ENCODE measurements around the gene FGF12.

FGF12 gene

GRCh38 chr3:192706272-192706671, 21.1 kb downstream of the FGF12 start:
- Histone ChIP-seq H2AK5ac (ENCODE audit: low read length) (no peak overlapping the region), H2AFZ (ENCODE audit: insufficient read depth, low read length, poor library complexity) (no peak overlapping the region), H2BK120ac (ENCODE audit: insufficient read depth, low read length, poor library complexity) (no peak overlapping the region), H2BK12ac (ENCODE audit: low read length) (no peak overlapping the region), H3K36me3 (ENCODE audit: control insufficient read depth in 1 of 2, insufficient read depth in 2 of 2, low read length in 2 of 2) (no peaks in the 10 kb centered on the region), H4K8ac (ENCODE audit: low read depth, low read length) (no peak overlapping the region), H3K79me1 (ENCODE audit: low read length) (no peaks in the 10 kb centered on the region), H3K4me2 (ENCODE audit: low read length) (no peak overlapping the region), H3K23ac (ENCODE audit: low read length) (no peak overlapping the region), H3K4me3 (ENCODE audit: low read depth, low read length) (no peak overlapping the region), H3K4ac (ENCODE audit: low read depth, low read length) (no peak overlapping the region), H4K91ac (ENCODE audit: low read depth, low read length) (no peak overlapping the region), H3K4me1 (ENCODE audit: control insufficient read depth in 1 of 2, insufficient read depth in 2 of 2, low read length in 2 of 2) (no peaks in the 10 kb centered on the region), H4K12ac (ENCODE audit: low read depth, low read length) (no peak overlapping the region), H3K27me3 (ENCODE audit: insufficient read depth, low read length) (no peaks in the 10 kb centered on the region), H3K14ac (ENCODE audit: low read length) (no peak overlapping the region), H3K79me2 (ENCODE audit: control insufficient read depth, insufficient read depth, low read length, poor library complexity) (no peaks in the 10 kb centered on the region), H2BK5ac (ENCODE audit: low read depth, low read length, poor library complexity) (no peak overlapping the region), H3K18ac (ENCODE audit: low read length) (no peak overlapping the region), H3K9me3 (ENCODE audit: insufficient read depth, low read depth, low read length) (no peaks in the 10 kb centered on the region), H3K9ac (ENCODE audit: low read length) (no peak overlapping the region), H3K27ac (ENCODE audit: low read depth, low read length) (no peak overlapping the region)
- no peak for DNase-seq
- WGBS (ENCODE audit: extremely low coverage, insufficient coverage, insufficient read length) = no CpG with 5 or more reads among the region's 13 CpGs

- Histone ChIP-seq H3K4ac (ENCODE audit: low read depth, low read length) (no peak overlapping the region), H3K36me3 (ENCODE audit: control insufficient read depth in 1 of 2, insufficient read depth in 2 of 2, low read length in 2 of 2) (no peaks in the 10 kb centered on the region), H3K79me2 (ENCODE audit: control insufficient read depth, insufficient read depth, low read length, poor library complexity) (no peaks in the 10 kb centered on the region), H2AK5ac (ENCODE audit: low read length) (no peak overlapping the region), H2BK120ac (ENCODE audit: insufficient read depth, low read length, poor library complexity) (no peak overlapping the region), H3K27me3 (ENCODE audit: insufficient read depth, low read length) (no peaks in the 10 kb centered on the region), H3K9me3 (ENCODE audit: insufficient read depth, low read depth, low read length) (no peaks in the 10 kb centered on the region), H3K79me1 (ENCODE audit: low read length) (no peaks in the 10 kb centered on the region), H4K12ac (ENCODE audit: low read depth, low read length) (no peak overlapping the region), H2BK12ac (ENCODE audit: low read length) (no peak overlapping the region), H3K9ac (ENCODE audit: low read length) (no peak overlapping the region), H3K4me3 (ENCODE audit: low read depth, low read length) (no peak overlapping the region), H3K23ac (ENCODE audit: low read length) (no peak overlapping the region), H2AFZ (ENCODE audit: insufficient read depth, low read length, poor library complexity) (no peak overlapping the region), H2BK5ac (ENCODE audit: low read depth, low read length, poor library complexity) (no peak overlapping the region), H4K91ac (ENCODE audit: low read depth, low read length) (no peak overlapping the region), H3K27ac (ENCODE audit: low read depth, low read length) (no peak overlapping the region), H3K14ac (ENCODE audit: low read length) (no peak overlapping the region), H3K4me2 (ENCODE audit: low read length) (no peak overlapping the region), H3K4me1 (ENCODE audit: control insufficient read depth in 1 of 2, insufficient read depth in 2 of 2, low read length in 2 of 2) (no peaks in the 10 kb centered on the region), H3K18ac (ENCODE audit: low read length) (no peak overlapping the region), H4K8ac (ENCODE audit: low read depth, low read length) (no peak overlapping the region)
- DNase-seq = no peak
Observed at GRCh38 chr3:192700885-192701284, 26.5 kb downstream of the FGF12 start.

GRCh38 chr3:192696943-192697587, 30.3 kb downstream of the FGF12 start:
- no peak overlapping the region for H3K9ac ChIP-seq (ENCODE audit: low read length)

GRCh38 chr3:192687488-192688152, 39.7 kb downstream of the FGF12 start:
- Histone ChIP-seq H3K27me3 (ENCODE audit: insufficient read depth, low read length) (no peaks in the 10 kb centered on the region), H4K12ac (ENCODE audit: low read depth, low read length) (no peak overlapping the region), H3K23ac (ENCODE audit: low read length) (no peak overlapping the region), H3K4ac (ENCODE audit: low read depth, low read length) (no peak overlapping the region), H3K27ac (ENCODE audit: low read depth, low read length) (no peak overlapping the region), H3K79me1 (ENCODE audit: low read length) (no peaks in the 10 kb centered on the region), H3K9me3 (ENCODE audit: insufficient read depth, low read depth, low read length) (peaks cover 1% of the 10 kb centered on the region), H2BK12ac (ENCODE audit: low read length) (no peak overlapping the region), H2BK120ac (ENCODE audit: insufficient read depth, low read length, poor library complexity) (no peak overlapping the region), H4K91ac (ENCODE audit: low read depth, low read length) (no peak overlapping the region), H4K8ac (ENCODE audit: low read depth, low read length) (no peak overlapping the region), H2AFZ (ENCODE audit: insufficient read depth, low read length, poor library complexity) (no peak overlapping the region), H3K79me2 (ENCODE audit: control insufficient read depth, insufficient read depth, low read length, poor library complexity) (no peaks in the 10 kb centered on the region), H2AK5ac (ENCODE audit: low read length) (no peak overlapping the region), H2BK5ac (ENCODE audit: low read depth, low read length, poor library complexity) (no peak overlapping the region), H3K4me2 (ENCODE audit: low read length) (no peak overlapping the region), H3K9ac (ENCODE audit: low read length) (no peak overlapping the region), H3K36me3 (ENCODE audit: control insufficient read depth in 1 of 2, insufficient read depth in 2 of 2, low read length in 2 of 2) (no peaks in the 10 kb centered on the region), H3K4me1 (ENCODE audit: control insufficient read depth in 1 of 2, insufficient read depth in 2 of 2, low read length in 2 of 2) (peaks cover 2 to 3% of the 10 kb centered on the region in 2 experiments), H3K4me3 (ENCODE audit: low read depth, low read length) (no peak overlapping the region), H3K14ac (ENCODE audit: low read length) (no peak overlapping the region), H3K18ac (ENCODE audit: low read length) (no peak overlapping the region)
- WGBS (ENCODE audit: extremely low coverage, insufficient coverage, insufficient read length) = no CpG with 5 or more reads among the region's 5 CpGs
- no peak for DNase-seq

More at GRCh38 chr3:192696943-192697587, 30.3 kb downstream of the FGF12 start:
- Histone ChIP-seq H3K27me3 (ENCODE audit: insufficient read depth, low read length) (no peaks in the 10 kb centered on the region), H3K9me3 (ENCODE audit: insufficient read depth, low read depth, low read length) (no peaks in the 10 kb centered on the region), H3K23ac (ENCODE audit: low read length) (no peak overlapping the region), H4K8ac (ENCODE audit: low read depth, low read length) (no peak overlapping the region), H3K4me3 (ENCODE audit: low read depth, low read length) (no peak overlapping the region), H3K4ac (ENCODE audit: low read depth, low read length) (no peak overlapping the region), H2BK5ac (ENCODE audit: low read depth, low read length, poor library complexity) (no peak overlapping the region), H2BK12ac (ENCODE audit: low read length) (no peak overlapping the region), H2AK5ac (ENCODE audit: low read length) (no peak overlapping the region), H3K79me1 (ENCODE audit: low read length) (no peaks in the 10 kb centered on the region), H3K18ac (ENCODE audit: low read length) (no peak overlapping the region), H4K12ac (ENCODE audit: low read depth, low read length) (no peak overlapping the region), H3K36me3 (ENCODE audit: control insufficient read depth in 1 of 2, insufficient read depth in 2 of 2, low read length in 2 of 2) (no peaks in the 10 kb centered on the region), H3K4me2 (ENCODE audit: low read length) (no peak overlapping the region), H2BK120ac (ENCODE audit: insufficient read depth, low read length, poor library complexity) (no peak overlapping the region), H3K14ac (ENCODE audit: low read length) (no peak overlapping the region), H4K91ac (ENCODE audit: low read depth, low read length) (no peak overlapping the region), H3K4me1 (ENCODE audit: control insufficient read depth in 1 of 2, insufficient read depth in 2 of 2, low read length in 2 of 2) (no peaks in the 10 kb centered on the region), H3K79me2 (ENCODE audit: control insufficient read depth, insufficient read depth, low read length, poor library complexity) (no peaks in the 10 kb centered on the region), H2AFZ (ENCODE audit: insufficient read depth, low read length, poor library complexity) (no peak overlapping the region), H3K27ac (ENCODE audit: low read depth, low read length) (no peak overlapping the region)
- DNase-seq = no peak
- no CpG with 5 or more reads among the region's 2 CpGs for WGBS (ENCODE audit: extremely low coverage, insufficient coverage, insufficient read length)
